DOHH2 (cell line): Measurements from ENCODE around the gene CACNA1A.

Experiments
- EZH2phosphoT487 ChIP-seq: fragments of 200-600 bp; sonication (generic); IDR thresholded peaks from 2 replicates; pipeline ENCODE4 v1.6.1; 2017; ENCODE audit warnings: borderline replicate concordance, mild to moderate bottlenecking, antibody characterized with exemption, low read length, moderate library complexity, mixed read lengths
- TF ChIP-seq, protein P1 (sequence below): fragments of 200-600 bp; sonication (generic); IDR thresholded peaks from one replicate; pipeline ENCODE4 v1.5.1; 2014; ENCODE audit warnings: antibody characterized with exemption, mild to moderate bottlenecking, low read depth, low read length; ENCODE audit not compliant: poor library complexity, severe bottlenecking

DNA sequence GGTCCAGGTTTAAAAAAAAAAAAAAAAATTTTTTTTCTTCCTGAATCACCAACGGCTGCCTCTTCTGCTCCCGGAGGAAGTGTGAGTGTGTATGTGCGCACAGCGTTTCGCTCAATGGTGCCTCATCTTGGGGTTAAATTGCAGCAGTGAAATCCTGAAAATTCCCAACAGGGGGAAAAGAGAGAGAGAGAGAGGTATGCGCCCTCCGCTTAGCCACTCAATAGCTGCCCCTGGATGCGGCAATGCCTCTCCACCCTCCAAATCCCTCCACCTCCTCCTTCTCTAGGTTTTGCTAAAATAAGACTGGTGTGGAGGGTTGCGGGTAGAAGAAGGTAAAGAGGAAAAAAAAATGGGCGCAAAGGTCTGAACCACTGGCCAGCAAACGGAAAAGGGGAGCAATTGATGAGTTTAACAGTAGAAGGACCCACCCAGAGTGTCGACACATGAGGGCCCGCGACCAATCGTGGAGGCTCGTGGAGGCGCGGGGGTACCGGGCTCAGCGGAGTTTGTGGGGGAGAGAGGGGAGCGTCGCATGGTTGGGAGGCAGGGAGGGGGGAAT lies 853 bp upstream of the CACNA1A start:
- TF ChIP-seq, protein P1, sequence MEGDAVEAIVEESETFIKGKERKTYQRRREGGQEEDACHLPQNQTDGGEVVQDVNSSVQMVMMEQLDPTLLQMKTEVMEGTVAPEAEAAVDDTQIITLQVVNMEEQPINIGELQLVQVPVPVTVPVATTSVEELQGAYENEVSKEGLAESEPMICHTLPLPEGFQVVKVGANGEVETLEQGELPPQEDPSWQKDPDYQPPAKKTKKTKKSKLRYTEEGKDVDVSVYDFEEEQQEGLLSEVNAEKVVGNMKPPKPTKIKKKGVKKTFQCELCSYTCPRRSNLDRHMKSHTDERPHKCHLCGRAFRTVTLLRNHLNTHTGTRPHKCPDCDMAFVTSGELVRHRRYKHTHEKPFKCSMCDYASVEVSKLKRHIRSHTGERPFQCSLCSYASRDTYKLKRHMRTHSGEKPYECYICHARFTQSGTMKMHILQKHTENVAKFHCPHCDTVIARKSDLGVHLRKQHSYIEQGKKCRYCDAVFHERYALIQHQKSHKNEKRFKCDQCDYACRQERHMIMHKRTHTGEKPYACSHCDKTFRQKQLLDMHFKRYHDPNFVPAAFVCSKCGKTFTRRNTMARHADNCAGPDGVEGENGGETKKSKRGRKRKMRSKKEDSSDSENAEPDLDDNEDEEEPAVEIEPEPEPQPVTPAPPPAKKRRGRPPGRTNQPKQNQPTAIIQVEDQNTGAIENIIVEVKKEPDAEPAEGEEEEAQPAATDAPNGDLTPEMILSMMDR, result no peak
- no peak for TF ChIP-seq EZH2phosphoT487
